Peyer's patch (tissue), 4 donors: ENCODE measurements around the gene METAP1D. TPM values are rescaled to one million over a fixed set of nuclear protein-coding genes. Genes with fewer than 3 reads are reported as not detected.

Experiments
- DNase-seq, 3 donors: peaks; one replicate each; pipeline ENCODE4 v3.0.0-alpha.2; 2017 to 2019
- H3K27ac ChIP-seq, 4 donors: fragments of 200-600 bp; sonication (generic); one replicate each; pipeline ENCODE4 v1.5.1; 2016 to 2019
- H3K27me3 ChIP-seq, 2 donors: fragments of 200-600 bp; sonication (generic); one replicate each; pipeline ENCODE4 v1.5.1; 2019
- H3K36me3 ChIP-seq, 3 donors: fragments of 200-600 bp; sonication (generic); one replicate each; pipeline ENCODE4 v1.5.1; 2016 to 2019
- H3K4me1 ChIP-seq, 4 donors: fragments of 200-600 bp; sonication (generic); one replicate each; pipeline ENCODE4 v1.5.1; 2016 to 2019
- H3K4me3 ChIP-seq, 4 donors: fragments of 200-600 bp; sonication (generic); 1 replicate in 3 of 4; 2 replicates in 1 of 4; pipeline ENCODE4 v1.5.1; 2016 to 2019; ENCODE audit warnings: mild to moderate bottlenecking in 1 of 4
- H3K9me3 ChIP-seq, 4 donors: fragments of 200-600 bp; sonication (generic); one replicate each; pipeline ENCODE4 v1.5.1; 2016 to 2019; ENCODE audit warnings: mild to moderate bottlenecking in 1 of 4
- CTCF ChIP-seq, 6 experiments: fragments of 450-650 bp in 4 of 6; fragments of 200-600 bp in 2 of 6; sonication (generic) in 1 of 6; IDR thresholded peaks; one replicate each; pipeline ENCODE4 v1.5.1; 2017 to 2019; ENCODE audit warnings: antibody characterized with exemption in 6 of 6, mild to moderate bottlenecking in 3 of 6, moderate library complexity in 1 of 6
- POLR2A ChIP-seq, 2 donors: fragments of 450-650 bp; IDR thresholded peaks; one replicate each; pipeline ENCODE4 v1.5.1; 2017; ENCODE audit warnings: antibody characterized with exemption in 2 of 2, mild to moderate bottlenecking in 2 of 2, moderate library complexity in 2 of 2
- total RNA-seq, 4 donors: library from RNA; depleted of rRNA; stranded (reverse); fragments of >200 nt; gene quantifications; one replicate each; pipeline ENCODE4 v1.1.0, GENCODE V29; 2016

The METAP1D gene
- total RNA-seq, 4 donors from 2014 or later = 3.3 to 33.0 (median 6.5) TPM

- Histone ChIP-seq H3K27me3 (peaks cover 4 to 66% of the 10 kb centered on the region in 2 donors), H3K4me1 (peaks cover 3 to 39% (median 21%) of the 10 kb centered on the region in 4 donors), H3K4me3 (no peak overlapping the region), H3K27ac (no peak overlapping the region), H3K36me3 (no peaks in the 10 kb centered on the region), H3K9me3 (peaks cover 0 to 3% (median 0%) of the 10 kb centered on the region in 4 donors)
- DNase-seq = no peak
- TF ChIP-seq CTCF (IDR thresholded peaks at IDR 0.05) (no peak), POLR2A (IDR thresholded peaks at IDR 0.05) (no peak)
Observed at GRCh38 chr2:172082105-172082943, 82.6 kb downstream of the METAP1D start.

GRCh38 chr2:172082944-172083627 lies 83.3 kb downstream of the METAP1D start:
- Histone ChIP-seq H3K27ac (no peak overlapping the region), H3K27me3 (peaks cover 4 to 74% of the 10 kb centered on the region in 2 donors), H3K4me1 (peaks cover 3 to 44% (median 21%) of the 10 kb centered on the region in 4 donors), H3K9me3 (peaks cover 0 to 10% (median 0%) of the 10 kb centered on the region in 4 donors), H3K36me3 (no peaks in the 10 kb centered on the region), H3K4me3 (no peak overlapping the region)
- TF ChIP-seq CTCF (IDR thresholded peaks at IDR 0.05) = no peak
- no peak for DNase-seq

GRCh38 chr2:172083628-172084394 lies 84.1 kb downstream of the METAP1D start:
- peaks cover 3 to 44% (median 21%) of the 10 kb centered on the region in 4 donors for H3K4me1 ChIP-seq
- H3K9me3 ChIP-seq = peaks cover 0 to 16% (median 0%) of the 10 kb centered on the region in 4 donors
- H3K27me3 ChIP-seq = peaks cover 4 to 81% of the 10 kb centered on the region in 2 donors
- H3K27ac ChIP-seq = no peak overlapping the region
- TF ChIP-seq CTCF (IDR thresholded peaks at IDR 0.05) = no peak
- TF ChIP-seq POLR2A (IDR thresholded peaks at IDR 0.05) = no peak
- no peaks in the 10 kb centered on the region for H3K36me3 ChIP-seq
- H3K4me3 ChIP-seq = peak overlapping the region in 1 of 4 donors; percentile 42
- DNase-seq = no peak

- H3K9me3 ChIP-seq = peaks cover 0 to 16% (median 0%) of the 10 kb centered on the region in 4 donors
- peak overlapping the region in 3 of 4 donors; percentile 42 to 51 (median 49) for H3K4me3 ChIP-seq
- no peak for DNase-seq
- H3K27ac ChIP-seq = no peak overlapping the region
- no peak for TF ChIP-seq CTCF (IDR thresholded peaks at IDR 0.05)
- no peak for TF ChIP-seq POLR2A (IDR thresholded peaks at IDR 0.05)
- peaks cover 4 to 86% of the 10 kb centered on the region in 2 donors for H3K27me3 ChIP-seq
- peaks cover 3 to 44% (median 21%) of the 10 kb centered on the region in 4 donors for H3K4me1 ChIP-seq
- H3K36me3 ChIP-seq = no peaks in the 10 kb centered on the region
Observed at GRCh38 chr2:172084395-172084644, 84.6 kb downstream of the METAP1D start.

- peak in 2 of 3 donors; percentile 73 to 74 for DNase-seq
- H3K27me3 ChIP-seq = peaks cover 4 to 91% of the 10 kb centered on the region in 2 donors
- H3K27ac ChIP-seq = no peak overlapping the region
- H3K36me3 ChIP-seq = no peaks in the 10 kb centered on the region
- no peak for TF ChIP-seq POLR2A (IDR thresholded peaks at IDR 0.05)
- no peak for TF ChIP-seq CTCF (IDR thresholded peaks at IDR 0.05)
- H3K4me1 ChIP-seq = peaks cover 3 to 44% (median 21%) of the 10 kb centered on the region in 4 donors
- peaks cover 0 to 16% (median 0%) of the 10 kb centered on the region in 4 donors for H3K9me3 ChIP-seq
- H3K4me3 ChIP-seq = peak overlapping the region; percentile 14 to 51 (median 46)
Observed at GRCh38 chr2:172084645-172085459, 85.1 kb downstream of the METAP1D start.
